ENCODE results near the gene FOXC2.

The FOXC2 gene

GRCh38 chr16:86610779-86611524 is 44.3 kb downstream of the FOXC2 start:
- DNase-seq (ENCODE audit: low read depth in 1 of 2, low spot score in 1 of 2) = no peak

DNA sequence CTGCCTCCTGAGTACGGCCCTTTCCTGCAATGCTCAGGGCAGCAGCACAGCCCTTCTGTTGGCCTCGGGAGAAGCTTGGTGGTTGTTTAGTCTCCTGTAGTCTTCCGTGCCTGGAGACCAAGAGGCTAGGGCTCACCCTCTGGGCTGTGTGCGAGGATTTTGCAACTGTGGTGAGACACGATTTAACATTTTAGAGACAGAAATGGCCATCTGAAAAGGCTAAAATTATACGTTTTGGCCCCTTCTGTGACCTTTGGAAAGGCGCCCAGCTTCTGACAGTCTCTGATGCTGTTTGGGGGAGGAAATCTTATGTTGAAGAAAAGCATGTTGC is 44.9 kb downstream of the FOXC2 start:
- DNase-seq (ENCODE audit: low read depth in 1 of 2, low spot score in 1 of 2) = no peak

DNA sequence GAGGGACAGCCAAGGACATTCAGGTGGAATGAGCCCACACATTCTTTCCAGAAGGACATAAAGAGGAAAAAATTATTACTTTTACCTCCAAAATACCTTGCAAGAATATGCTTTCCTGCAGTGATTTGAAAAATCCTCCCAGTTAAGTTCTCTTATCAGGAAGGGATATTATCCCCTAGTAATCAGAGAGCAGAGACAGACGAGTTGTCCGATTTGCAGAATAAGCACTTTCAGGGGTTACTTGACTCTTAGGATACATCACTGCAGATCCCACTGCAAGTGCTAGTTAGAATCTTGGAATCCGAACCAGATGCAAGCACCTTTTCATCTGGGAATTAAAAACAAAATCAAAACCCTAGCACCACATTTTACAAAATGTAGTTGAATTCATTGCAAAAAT is 45.3 kb downstream of the FOXC2 start:
- no peak for DNase-seq (ENCODE audit: low read depth in 1 of 2, low spot score in 1 of 2)

DNA sequence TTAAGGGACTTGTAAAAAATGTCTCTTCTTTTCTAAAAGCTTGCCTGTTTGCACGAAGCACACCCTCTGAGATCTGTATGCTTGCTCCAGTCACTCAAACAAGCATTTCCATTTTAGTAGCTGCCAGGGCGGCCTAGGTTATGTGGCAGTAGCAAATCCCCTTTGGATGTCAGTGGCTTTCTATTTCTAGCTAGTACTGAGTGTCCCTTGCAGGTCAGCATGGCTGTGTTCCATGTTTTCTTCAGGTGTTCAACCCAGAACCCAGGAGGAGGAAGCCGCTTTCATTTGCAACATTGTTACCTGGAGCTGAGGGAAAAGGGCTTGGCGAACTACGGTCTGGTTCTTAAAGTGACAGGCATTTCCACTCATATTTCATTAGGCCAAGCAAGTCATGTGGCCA is 48.1 kb downstream of the FOXC2 start:
- no peak for DNase-seq (ENCODE audit: low read depth in 1 of 2, low spot score in 1 of 2)

DNA sequence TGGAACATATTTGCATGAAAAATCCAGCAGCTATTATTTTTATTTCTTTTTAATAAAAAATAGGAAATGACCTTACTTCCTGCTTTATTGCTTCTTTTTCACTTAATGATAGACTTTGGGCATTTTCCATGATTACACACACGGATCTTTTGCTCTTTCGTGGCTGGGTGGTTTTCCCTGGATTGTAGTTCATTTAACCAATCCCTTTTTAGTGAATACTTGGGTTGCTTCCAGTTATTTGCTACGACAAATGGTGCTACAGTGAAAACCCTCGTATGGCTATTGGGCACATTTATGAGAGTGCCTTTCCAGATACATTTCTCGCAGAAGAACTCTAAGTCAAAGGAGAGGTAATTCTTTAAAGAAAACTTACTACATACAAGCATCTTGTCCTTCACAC is 50.3 kb downstream of the FOXC2 start:
- no peak for DNase-seq (ENCODE audit: low read depth in 1 of 2, low spot score in 1 of 2)

GRCh38 chr16:86618431-86619238 is 52.0 kb downstream of the FOXC2 start:
- DNase-seq (ENCODE audit: low read depth in 1 of 2, low spot score in 1 of 2) = no peak
